Mucosa of stomach (tissue), 1 donor: ENCODE data around the gene PDE4B.
"Not testable (repeated sequence)": the region's sequence is repeated elsewhere in the genome, so short reads cannot be mapped to it uniquely, and the experiment has no call there.

Experiments
- H3K27me3 ChIP-seq: one replicate; pipeline ENCODE4 v1.7.0; 2013; ENCODE audit warnings: mild to moderate bottlenecking, low read length; ENCODE audit not compliant: control insufficient read depth, insufficient read depth
- H3K36me3 ChIP-seq: one replicate; pipeline ENCODE4 v1.7.0; 2013; ENCODE audit warnings: low read length; ENCODE audit not compliant: control insufficient read depth, insufficient read depth
- H3K4me1 ChIP-seq: one replicate; pipeline ENCODE4 v1.7.0; 2013; ENCODE audit warnings: mild to moderate bottlenecking, low read length; ENCODE audit not compliant: control insufficient read depth, insufficient read depth
- H3K4me3 ChIP-seq: one replicate; pipeline ENCODE4 v1.7.0; 2013; ENCODE audit warnings: low read length
- H3K9ac ChIP-seq: one replicate; pipeline ENCODE4 v1.7.0; 2013; ENCODE audit warnings: mild to moderate bottlenecking, low read length, moderate library complexity
- H3K9me3 ChIP-seq: one replicate; pipeline ENCODE4 v1.7.0; 2013; ENCODE audit warnings: mild to moderate bottlenecking, low read length, moderate library complexity; ENCODE audit not compliant: control insufficient read depth
- donor health status: Pancreatic carcinoma.

Gene PDE4B

GRCh38 chr1:65990161-65990560, 197.5 kb downstream of the PDE4B start:
- Histone ChIP-seq H3K4me1 (peaks cover 3% of the 10 kb centered on the region), H3K9ac (no peak overlapping the region), H3K4me3 (no peak overlapping the region), H3K36me3 (no peaks in the 10 kb centered on the region), H3K27me3 (no peaks in the 10 kb centered on the region), H3K9me3 (no peaks in the 10 kb centered on the region)

DNA sequence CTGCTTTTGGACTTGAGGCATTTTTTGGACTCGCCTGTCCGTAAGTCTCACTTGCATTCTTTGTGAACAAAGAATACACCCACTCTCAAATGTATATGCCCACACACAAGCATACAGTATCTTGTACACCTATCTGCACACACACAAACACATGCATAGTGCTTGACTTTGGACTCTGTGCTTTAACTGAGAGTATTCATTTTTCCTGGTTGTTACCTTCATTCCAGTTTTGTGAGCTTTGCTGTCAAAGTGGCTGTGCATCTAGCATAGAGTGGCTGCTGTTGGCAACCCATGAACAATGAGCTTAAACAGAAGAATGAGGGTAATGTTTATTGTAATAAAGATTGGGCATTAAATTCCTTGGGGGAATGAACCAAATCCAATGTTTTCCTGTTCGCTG, 199.0 kb downstream of the PDE4B start:
- H3K9ac ChIP-seq, result no peak overlapping the region
- H3K27me3 ChIP-seq, result no peaks in the 10 kb centered on the region
- peaks cover 3% of the 10 kb centered on the region for H3K4me1 ChIP-seq
- H3K9me3 ChIP-seq, result no peaks in the 10 kb centered on the region
- no peak overlapping the region for H3K4me3 ChIP-seq
- H3K36me3 ChIP-seq, result no peaks in the 10 kb centered on the region

DNA sequence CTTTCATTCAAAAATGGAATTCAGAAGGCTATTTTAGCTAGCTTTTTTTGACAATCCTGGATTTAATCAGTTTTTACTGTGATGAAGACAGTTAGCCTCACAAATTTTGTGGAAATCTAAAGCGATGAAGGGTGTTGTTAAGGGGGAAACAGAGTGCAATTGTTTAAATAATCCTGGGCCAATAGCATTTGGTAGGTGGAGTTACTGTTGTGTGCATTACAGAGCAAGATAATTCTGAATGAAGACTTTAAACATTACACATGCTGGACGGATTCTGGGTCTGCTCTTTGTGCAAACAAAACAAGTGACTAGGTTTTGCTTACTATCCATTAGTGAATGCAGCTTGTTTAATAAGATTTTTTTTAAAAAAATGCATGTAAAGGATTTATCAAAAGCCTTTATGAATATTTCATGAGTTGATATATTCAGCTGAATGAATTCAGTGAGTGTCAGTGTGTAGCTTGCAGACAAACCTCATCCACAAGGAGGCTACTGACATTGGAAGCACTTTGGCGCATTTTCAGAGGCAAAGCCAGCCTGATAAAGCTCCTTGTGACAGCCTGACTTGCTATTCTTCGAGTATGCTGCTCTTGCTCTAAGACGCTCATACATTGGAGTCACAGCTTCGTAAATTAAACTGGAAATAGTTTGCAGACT, 199.6 kb downstream of the PDE4B start:
- Histone ChIP-seq H3K4me3 (no peak overlapping the region), H3K9ac (no peak overlapping the region), H3K36me3 (no peaks in the 10 kb centered on the region), H3K9me3 (no peaks in the 10 kb centered on the region), H3K27me3 (no peaks in the 10 kb centered on the region), H3K4me1 (peaks cover 3% of the 10 kb centered on the region)

- H3K9me3 ChIP-seq, result no peaks in the 10 kb centered on the region
- no peak overlapping the region for H3K9ac ChIP-seq
- no peak overlapping the region for H3K4me3 ChIP-seq
- no peaks in the 10 kb centered on the region for H3K27me3 ChIP-seq
- no peaks in the 10 kb centered on the region for H3K36me3 ChIP-seq
- peaks cover 3% of the 10 kb centered on the region for H3K4me1 ChIP-seq
Observed at GRCh38 chr1:65992831-65993271, 200.2 kb downstream of the PDE4B start.

DNA sequence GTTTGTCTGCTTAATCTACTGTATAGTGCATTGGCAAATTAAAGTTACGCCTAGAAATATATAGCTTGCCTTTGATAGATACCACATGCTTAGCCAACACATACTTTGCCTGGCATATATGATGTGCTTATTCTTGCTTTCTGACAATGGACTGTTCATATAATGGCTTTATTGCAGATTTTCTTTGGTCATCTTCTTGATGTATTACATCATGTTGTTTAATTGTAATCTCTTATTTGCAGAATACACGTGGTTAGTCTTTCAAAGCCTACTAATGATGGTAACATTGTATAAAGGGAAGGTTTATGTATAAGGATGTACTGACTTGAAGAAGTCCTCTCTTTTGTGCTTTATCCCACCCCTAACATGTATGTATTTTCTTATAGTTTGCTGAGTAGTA, 201.5 kb downstream of the PDE4B start:
- Histone ChIP-seq H3K27me3 (no peaks in the 10 kb centered on the region), H3K36me3 (no peaks in the 10 kb centered on the region), H3K9ac (no peak overlapping the region), H3K9me3 (no peaks in the 10 kb centered on the region), H3K4me1 (peaks cover 3% of the 10 kb centered on the region), H3K4me3 (no peak overlapping the region)

GRCh38 chr1:65995336-65995735, 202.6 kb downstream of the PDE4B start:
- H3K9ac ChIP-seq, result no peak overlapping the region
- H3K4me3 ChIP-seq, result no peak overlapping the region
- H3K4me1 ChIP-seq, result peaks cover 3% of the 10 kb centered on the region
- H3K36me3 ChIP-seq, result no peaks in the 10 kb centered on the region
- no peaks in the 10 kb centered on the region for H3K9me3 ChIP-seq
- no peaks in the 10 kb centered on the region for H3K27me3 ChIP-seq

DNA sequence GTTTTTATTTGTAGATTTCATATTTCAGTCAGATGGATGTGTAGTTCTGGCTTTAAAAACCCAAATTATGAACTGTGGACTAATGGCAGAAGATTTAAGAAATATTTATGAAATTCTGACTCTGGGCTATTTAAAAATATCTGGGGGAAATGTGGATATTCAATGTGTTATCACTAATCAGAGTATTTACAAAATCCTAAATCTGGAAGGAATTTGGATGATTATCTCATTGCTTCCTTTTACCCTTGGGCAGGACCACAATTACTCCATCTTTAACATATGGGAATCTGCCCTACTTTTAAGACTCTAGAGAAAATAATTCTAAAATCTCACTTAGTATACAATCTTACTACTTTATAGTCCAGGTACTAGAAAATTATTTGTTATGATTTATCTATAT, 203.2 kb downstream of the PDE4B start:
- H3K9me3 ChIP-seq, result no peaks in the 10 kb centered on the region
- no peak overlapping the region for H3K4me3 ChIP-seq
- no peaks in the 10 kb centered on the region for H3K27me3 ChIP-seq
- H3K9ac ChIP-seq, result no peak overlapping the region
- peaks cover 3% of the 10 kb centered on the region for H3K4me1 ChIP-seq
- H3K36me3 ChIP-seq, result no peaks in the 10 kb centered on the region

DNA sequence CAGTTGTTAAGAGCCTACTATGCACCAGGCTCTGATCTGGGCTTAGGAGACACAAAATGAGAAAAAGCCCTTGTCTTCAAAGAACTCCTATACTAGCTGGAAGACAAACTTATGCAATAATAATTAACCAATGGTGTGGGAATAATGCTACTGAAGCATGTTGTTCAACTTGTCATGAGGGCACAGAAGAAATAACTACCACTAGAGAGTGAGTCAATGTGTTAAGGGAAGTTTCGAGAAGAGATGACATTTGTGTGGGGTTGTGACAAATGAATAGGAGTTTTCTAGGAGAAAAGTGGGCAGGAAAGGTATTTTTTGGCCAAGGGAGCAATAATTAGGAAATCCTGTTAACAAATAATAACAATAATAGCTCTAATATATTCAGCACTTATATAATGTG, 205.0 kb downstream of the PDE4B start:
- no peaks in the 10 kb centered on the region for H3K27me3 ChIP-seq
- no peaks in the 10 kb centered on the region for H3K36me3 ChIP-seq
- no peak overlapping the region for H3K4me3 ChIP-seq
- H3K9me3 ChIP-seq, result no peaks in the 10 kb centered on the region
- H3K9ac ChIP-seq, result no peak overlapping the region
- H3K4me1 ChIP-seq, result no peaks in the 10 kb centered on the region

DNA sequence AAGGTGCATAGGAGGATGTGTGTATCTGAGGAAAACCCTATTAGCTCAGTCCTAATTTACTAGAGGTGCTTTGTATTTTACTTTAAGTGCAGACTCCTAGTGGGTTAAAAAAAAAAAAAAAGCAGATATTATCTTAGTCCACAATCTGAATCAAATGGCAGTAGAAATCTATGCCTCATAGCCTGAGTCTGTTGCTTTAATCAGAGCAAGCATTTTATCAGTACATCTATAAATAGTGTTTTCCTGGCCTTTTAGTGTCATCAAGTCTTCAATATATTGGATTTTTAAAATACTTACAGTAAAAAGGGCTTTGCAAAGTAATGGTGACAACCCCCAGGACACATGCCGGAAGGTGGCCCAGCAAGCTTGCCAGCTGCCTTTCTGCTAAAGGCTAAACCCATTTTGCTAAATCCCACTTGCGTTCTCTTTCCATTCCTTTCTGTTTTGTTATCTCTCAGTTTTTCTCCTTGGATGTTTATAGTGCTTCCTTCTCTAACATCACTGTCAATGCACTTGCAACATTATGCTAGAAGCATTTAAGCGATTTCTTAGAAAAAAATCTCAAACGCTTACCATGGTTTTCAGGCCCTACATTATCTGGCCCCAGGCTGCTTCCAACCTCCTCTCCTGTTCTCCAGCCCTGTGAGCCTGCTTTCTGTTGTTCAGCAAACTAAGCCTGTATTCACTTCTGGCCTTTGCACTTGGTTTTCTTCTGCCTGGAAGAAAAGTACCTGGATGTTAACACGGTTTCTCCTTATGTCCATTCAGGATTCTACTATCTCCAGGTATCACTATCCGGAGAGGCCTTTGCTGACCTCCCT, 206.3 kb downstream of the PDE4B start:
- Histone ChIP-seq H3K9me3 (no peaks in the 10 kb centered on the region), H3K27me3 (no peaks in the 10 kb centered on the region), H3K4me1 (no peaks in the 10 kb centered on the region), H3K36me3 (no peaks in the 10 kb centered on the region), H3K9ac (no peak overlapping the region), H3K4me3 (no peak overlapping the region)

- no peaks in the 10 kb centered on the region for H3K27me3 ChIP-seq
- H3K9ac ChIP-seq, result no peak overlapping the region
- H3K9me3 ChIP-seq, result no peaks in the 10 kb centered on the region
- H3K4me3 ChIP-seq, result no peak overlapping the region
- no peaks in the 10 kb centered on the region for H3K36me3 ChIP-seq
- no peaks in the 10 kb centered on the region for H3K4me1 ChIP-seq
Observed at GRCh38 chr1:66000033-66000637, 207.4 kb downstream of the PDE4B start.

- H3K36me3 ChIP-seq, result no peaks in the 10 kb centered on the region
- no peaks in the 10 kb centered on the region for H3K27me3 ChIP-seq
- no peaks in the 10 kb centered on the region for H3K4me1 ChIP-seq
- H3K9ac ChIP-seq, result no peak overlapping the region
- no peak overlapping the region for H3K4me3 ChIP-seq
- no peaks in the 10 kb centered on the region for H3K9me3 ChIP-seq
Observed at GRCh38 chr1:66003690-66004089, 211.0 kb downstream of the PDE4B start.

DNA sequence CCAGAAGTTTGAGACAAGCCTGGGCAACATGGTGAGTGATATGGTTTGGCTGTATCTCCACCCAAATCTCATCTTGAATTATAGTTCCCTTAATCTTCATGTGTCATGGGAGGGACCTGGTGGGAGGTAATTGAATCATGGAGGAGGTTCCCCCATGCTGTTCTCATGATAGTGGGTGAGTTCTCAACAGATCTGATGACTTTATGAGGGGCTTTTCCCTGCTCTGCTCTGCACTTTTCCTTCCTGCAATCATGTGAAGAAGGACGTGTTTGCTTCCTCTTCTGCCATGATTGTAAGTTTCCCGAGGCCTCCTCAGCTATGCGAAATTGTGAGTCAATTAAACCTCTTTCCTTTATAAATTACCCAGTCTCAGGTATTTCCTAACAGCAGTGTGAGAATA, 213.8 kb downstream of the PDE4B start:
- H3K36me3 ChIP-seq, result not testable (repeated sequence)

More for the DNA sequence above, 213.8 kb downstream of the PDE4B start:
- not testable (repeated sequence) for H3K9me3 ChIP-seq, H3K4me1 ChIP-seq, H3K9ac ChIP-seq, H3K27me3 ChIP-seq, H3K4me3 ChIP-seq
